DLD1 (cell line): ENCODE results near the gene MYBPH.

Experiments used
- in situ Hi-C: cut with HindIII; loops from 2 replicates; pipeline ENCODE4 v1.10.0; 2017; ENCODE audit warnings: low sequenced_read_pairs

MYBPH gene

DNA sequence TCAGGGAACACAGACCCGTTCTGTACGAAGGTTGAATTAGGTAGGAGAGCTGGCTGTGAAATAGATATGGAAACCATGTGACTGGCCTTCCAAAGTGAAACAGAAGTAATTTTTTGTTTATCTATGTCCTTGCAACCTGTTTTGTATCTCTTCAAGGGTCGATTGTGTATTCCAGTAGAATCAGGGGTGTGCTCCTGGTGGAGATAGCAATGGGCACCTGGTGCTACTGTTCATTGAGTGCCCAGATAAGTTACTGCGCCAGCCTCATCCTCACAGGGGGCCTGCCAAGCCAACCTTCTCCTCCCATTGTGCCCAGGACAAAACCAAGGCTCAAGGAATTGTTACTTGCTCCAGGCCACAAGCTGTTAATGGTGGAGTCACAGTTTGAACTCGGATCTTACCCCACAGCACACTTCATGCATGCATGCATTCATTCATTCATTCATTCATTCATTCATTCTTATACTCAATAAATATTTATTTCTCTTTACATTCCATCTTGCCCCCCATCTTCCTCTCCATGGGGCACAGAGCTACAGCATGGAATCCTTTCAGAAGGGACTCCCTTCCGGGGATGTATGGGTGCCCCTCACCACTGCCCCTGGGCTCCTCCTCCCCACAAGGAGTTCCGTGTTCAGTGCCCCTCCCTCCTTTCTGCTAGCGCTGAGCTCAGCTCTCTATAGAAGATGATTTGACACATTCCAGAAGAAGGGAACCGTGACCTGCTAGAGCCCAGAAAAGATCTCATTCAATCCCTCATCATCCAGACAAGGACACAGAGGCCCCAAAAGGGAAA, 24.1 kb downstream of the MYBPH start:
- in situ Hi-C loops, result no loop called here

DNA sequence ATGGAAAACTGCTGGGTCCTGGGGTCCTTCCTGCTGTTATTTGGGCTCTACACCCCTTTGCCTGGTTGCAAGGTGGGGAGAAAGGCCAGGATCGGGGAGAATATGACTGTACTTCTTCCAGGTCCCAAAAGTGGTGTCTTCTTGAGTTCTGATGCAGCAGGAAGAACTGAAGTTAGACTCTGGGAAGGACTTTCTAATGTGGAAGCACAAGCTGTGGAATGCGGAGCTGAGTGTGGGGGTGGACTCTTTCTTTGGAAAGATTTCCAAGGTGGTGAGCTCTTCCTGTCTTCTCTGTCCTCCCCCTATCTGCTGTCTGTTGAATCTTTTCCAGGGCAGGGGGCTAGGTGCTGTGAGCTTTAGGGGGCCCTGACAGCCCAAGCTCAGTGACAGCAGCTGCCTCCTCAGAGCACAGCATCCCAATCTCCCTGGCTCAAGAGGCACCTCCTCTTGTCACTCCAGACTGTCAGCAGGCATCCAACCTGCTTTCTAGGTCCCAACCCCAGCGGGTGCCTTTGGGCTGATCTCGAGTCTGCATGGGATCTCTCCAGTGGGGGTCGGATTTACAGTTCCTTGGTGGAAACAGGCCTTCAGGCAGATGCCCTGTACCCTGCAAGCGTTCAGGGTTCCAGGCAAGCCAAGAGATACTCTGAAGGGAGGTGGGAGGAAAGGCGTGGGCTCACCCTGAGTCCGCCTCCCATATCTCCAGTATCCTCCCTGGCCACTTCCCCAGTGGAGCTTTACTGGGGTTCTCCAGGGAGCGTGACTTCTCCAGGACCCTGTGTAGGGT, 24.9 kb downstream of the MYBPH start:
- in situ Hi-C loops, result no loop called here

- in situ Hi-C loops, result no loop called here
Measured at GRCh38 chr1:203149188-203149840, 26.3 kb downstream of the MYBPH start.

GRCh38 chr1:203148579-203148978, 27.0 kb downstream of the MYBPH start:
- in situ Hi-C loops, result no loop called here

GRCh38 chr1:203148127-203148526, 27.5 kb downstream of the MYBPH start:
- in situ Hi-C loops, result no loop called here

DNA sequence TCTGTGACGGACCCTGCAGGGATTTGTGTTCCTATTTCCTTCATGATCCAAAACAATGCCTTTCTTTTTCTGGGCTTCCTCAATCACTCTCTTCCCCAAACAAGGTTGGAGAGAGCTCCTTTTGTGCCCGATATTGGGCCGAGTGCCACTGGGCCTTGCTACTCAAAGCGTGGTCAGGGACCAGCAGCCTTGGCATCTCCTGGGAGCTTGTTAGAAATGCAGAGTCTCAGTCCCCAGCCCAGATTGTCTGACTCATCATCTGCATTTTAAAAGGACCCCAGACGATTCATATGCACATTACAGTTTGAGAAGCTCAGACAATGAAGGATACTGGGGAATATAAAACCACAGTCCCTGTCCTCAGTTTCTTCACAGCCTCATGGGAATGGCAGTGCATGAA, 28.2 kb downstream of the MYBPH start:
- in situ Hi-C loops, result no loop called here

DNA sequence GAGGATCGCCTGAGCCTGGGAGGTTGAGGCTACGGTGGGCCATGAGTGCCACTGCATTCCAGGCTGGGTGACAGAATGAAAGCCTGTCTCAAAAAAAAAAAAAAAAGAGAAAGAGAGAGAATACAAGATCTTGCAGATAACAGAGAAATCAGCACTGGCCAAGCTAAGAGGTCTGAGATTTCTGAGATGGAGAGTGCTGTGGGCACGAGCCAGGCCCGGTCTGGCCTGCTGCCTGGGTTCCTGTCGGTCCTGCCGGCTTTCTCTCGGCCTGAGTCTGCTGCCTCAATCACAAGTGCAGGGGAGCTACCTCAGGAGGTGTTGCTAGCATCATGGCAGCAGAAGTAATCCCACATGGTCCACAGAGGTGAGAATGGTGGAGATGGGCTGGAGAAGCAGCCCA, 29.1 kb downstream of the MYBPH start:
- in situ Hi-C loops, result no loop called here

- in situ Hi-C loops, result no loop called here
Measured at GRCh38 chr1:203146042-203146369, 29.6 kb downstream of the MYBPH start.

- in situ Hi-C loops, result no loop called here
Measured at GRCh38 chr1:203145321-203146041, 30.1 kb downstream of the MYBPH start.

- in situ Hi-C loops, result no loop called here
Measured at GRCh38 chr1:203144661-203145060, 31.0 kb downstream of the MYBPH start.

GRCh38 chr1:203143641-203144040, 32.0 kb downstream of the MYBPH start:
- in situ Hi-C loops, result no loop called here

GRCh38 chr1:203142684-203143408, 32.8 kb downstream of the MYBPH start:
- in situ Hi-C loops, result no loop called here

- in situ Hi-C loops, result no loop called here
Measured at GRCh38 chr1:203142124-203142523, 33.5 kb downstream of the MYBPH start.

- in situ Hi-C loops, result no loop called here
Measured at GRCh38 chr1:203140743-203141520, 34.7 kb downstream of the MYBPH start.

GRCh38 chr1:203139976-203140475, 35.6 kb downstream of the MYBPH start:
- in situ Hi-C loops, result no loop called here

DNA sequence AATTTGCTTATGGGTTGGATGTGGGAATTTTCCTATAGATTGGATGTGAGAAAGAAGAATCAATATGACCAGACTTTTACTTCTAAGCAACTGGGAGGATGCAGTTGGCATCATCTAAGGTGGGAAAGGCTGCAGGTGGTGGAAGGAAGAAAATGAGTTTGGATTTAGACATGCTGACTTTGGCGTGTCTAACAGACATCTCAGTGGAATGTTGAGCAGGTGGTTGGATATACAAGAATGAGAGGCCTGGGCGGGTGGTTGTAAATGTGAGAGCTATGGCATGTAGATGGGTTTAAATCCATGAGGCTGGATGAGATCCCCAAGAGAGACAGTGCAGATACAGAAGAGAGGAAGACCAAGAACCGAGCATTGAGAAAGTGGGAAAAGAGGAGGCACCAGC, 37.6 kb downstream of the MYBPH start:
- in situ Hi-C loops, result no loop called here

GRCh38 chr1:203137324-203137723, 38.3 kb downstream of the MYBPH start:
- in situ Hi-C loops, result no loop called here

- in situ Hi-C loops, result no loop called here
Measured at GRCh38 chr1:203136409-203137042, 39.1 kb downstream of the MYBPH start.

- in situ Hi-C loops, result no loop called here
Measured at GRCh38 chr1:203135636-203136305, 39.9 kb downstream of the MYBPH start.
